ENCODE data around the gene PROP1. TPM values are rescaled to one million over a fixed set of nuclear protein-coding genes. Genes with fewer than 3 reads are reported as not detected.
"Not testable (repeated sequence)": the region's sequence is repeated elsewhere in the genome, so short reads cannot be mapped to it uniquely, and the experiment has no call there.

Gene PROP1
- total RNA-seq, 1 donor from 2014 or later: not detected

GRCh38 chr5:178006181-178006535 lies 10.1 kb upstream of the PROP1 start:
- H3K9me3 Mint-ChIP-seq; H3K79me2 ChIP-seq (ENCODE audit: low read depth); H3K27ac ChIP-seq; H3K4me1 Mint-ChIP-seq; H3K4me2 ChIP-seq; H2AFZ ChIP-seq (replicated peaks); DNase-seq (ENCODE audit: low spot score); H3F3A ChIP-seq (ENCODE audit: low read depth); H3K4me3 Mint-ChIP-seq; H3K27me3 Mint-ChIP-seq (ENCODE audit: insufficient read depth, low read depth); H3K9ac ChIP-seq; H3K36me3 Mint-ChIP-seq; H3K4me3 ChIP-seq; H3K9me3 ChIP-seq (ENCODE audit: low read depth); H4K20me1 ChIP-seq (ENCODE audit: low read depth); H3K27ac Mint-ChIP-seq; H3K4me1 ChIP-seq; H3K36me3 ChIP-seq: not testable (repeated sequence)
- peaks cover 14% of the 10 kb centered on the region for H3K27me3 ChIP-seq

- H3K9ac ChIP-seq: no peak overlapping the region
- no peak overlapping the region for H3K4me3 ChIP-seq
- H3K27ac ChIP-seq: no peak overlapping the region
- no peak for TF ChIP-seq EZH2 (IDR thresholded peaks at IDR 0.05)
- TF ChIP-seq, protein P1, sequence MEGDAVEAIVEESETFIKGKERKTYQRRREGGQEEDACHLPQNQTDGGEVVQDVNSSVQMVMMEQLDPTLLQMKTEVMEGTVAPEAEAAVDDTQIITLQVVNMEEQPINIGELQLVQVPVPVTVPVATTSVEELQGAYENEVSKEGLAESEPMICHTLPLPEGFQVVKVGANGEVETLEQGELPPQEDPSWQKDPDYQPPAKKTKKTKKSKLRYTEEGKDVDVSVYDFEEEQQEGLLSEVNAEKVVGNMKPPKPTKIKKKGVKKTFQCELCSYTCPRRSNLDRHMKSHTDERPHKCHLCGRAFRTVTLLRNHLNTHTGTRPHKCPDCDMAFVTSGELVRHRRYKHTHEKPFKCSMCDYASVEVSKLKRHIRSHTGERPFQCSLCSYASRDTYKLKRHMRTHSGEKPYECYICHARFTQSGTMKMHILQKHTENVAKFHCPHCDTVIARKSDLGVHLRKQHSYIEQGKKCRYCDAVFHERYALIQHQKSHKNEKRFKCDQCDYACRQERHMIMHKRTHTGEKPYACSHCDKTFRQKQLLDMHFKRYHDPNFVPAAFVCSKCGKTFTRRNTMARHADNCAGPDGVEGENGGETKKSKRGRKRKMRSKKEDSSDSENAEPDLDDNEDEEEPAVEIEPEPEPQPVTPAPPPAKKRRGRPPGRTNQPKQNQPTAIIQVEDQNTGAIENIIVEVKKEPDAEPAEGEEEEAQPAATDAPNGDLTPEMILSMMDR (IDR thresholded peaks at IDR 0.05): no peak
- no peak for TF ChIP-seq EZH2phosphoT487 (IDR thresholded peaks at IDR 0.05)
- no peaks in the 10 kb centered on the region for H3K36me3 ChIP-seq
- H3K27ac Mint-ChIP-seq: no peak overlapping the region
- H3K4me1 ChIP-seq: peaks cover 6% of the 10 kb centered on the region
- no peak overlapping the region for H2AFZ ChIP-seq (replicated peaks)
- H3K27me3 Mint-ChIP-seq (ENCODE audit: insufficient read depth, low read depth): peaks cover 2% of the 10 kb centered on the region
- no peaks in the 10 kb centered on the region for H3K9me3 Mint-ChIP-seq
- H3K4me1 Mint-ChIP-seq: peaks cover 6% of the 10 kb centered on the region
- H4K20me1 ChIP-seq (ENCODE audit: low read depth): no peaks in the 10 kb centered on the region
- H3K36me3 Mint-ChIP-seq: no peaks in the 10 kb centered on the region
- no peaks in the 10 kb centered on the region for H3K27me3 ChIP-seq
- H3K79me2 ChIP-seq (ENCODE audit: low read depth): no peaks in the 10 kb centered on the region
- no peaks in the 10 kb centered on the region for H3F3A ChIP-seq (ENCODE audit: low read depth)
- H3K4me2 ChIP-seq: no peak overlapping the region
- no peaks in the 10 kb centered on the region for H3K9me3 ChIP-seq (ENCODE audit: low read depth)
- H3K4me3 Mint-ChIP-seq: no peak overlapping the region
- no peak for DNase-seq (ENCODE audit: low spot score)
These were observed 1.8 kb upstream of the PROP1 start for GRCh38 chr5:177997846-177998245.

DNA sequence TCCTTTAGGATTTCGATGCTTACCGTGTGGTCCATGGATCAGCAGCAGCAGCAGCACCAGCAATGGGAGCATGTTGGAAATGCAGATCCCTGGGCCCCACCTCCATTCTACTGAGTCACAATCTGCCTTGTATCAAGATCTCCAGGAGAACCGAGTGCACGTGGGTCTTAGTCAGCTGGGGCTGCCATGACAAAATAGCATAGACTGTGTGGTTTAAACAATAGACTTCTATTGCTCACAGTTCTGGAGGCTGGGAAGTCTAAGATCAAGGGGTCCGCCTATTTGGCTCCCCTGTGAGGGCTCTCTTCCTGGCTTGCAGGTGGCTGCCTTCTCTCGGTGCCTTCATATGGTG lies 1.3 kb upstream of the PROP1 start:
- Mint-ChIP-seq H3K27ac (no peak overlapping the region), H3K4me1 (peaks cover 6% of the 10 kb centered on the region), H3K36me3 (no peaks in the 10 kb centered on the region), H3K27me3 (ENCODE audit: insufficient read depth, low read depth) (peaks cover 2% of the 10 kb centered on the region), H3K9me3 (no peaks in the 10 kb centered on the region), H3K4me3 (no peak overlapping the region)
- Histone ChIP-seq H3K9ac (no peak overlapping the region), H4K20me1 (ENCODE audit: low read depth) (no peaks in the 10 kb centered on the region), H3K4me1 (peaks cover 6% of the 10 kb centered on the region), H3K27me3 (no peaks in the 10 kb centered on the region), H3K36me3 (no peaks in the 10 kb centered on the region), H3K79me2 (ENCODE audit: low read depth) (no peaks in the 10 kb centered on the region), H3K27ac (no peak overlapping the region), H3F3A (ENCODE audit: low read depth) (no peaks in the 10 kb centered on the region), H3K9me3 (ENCODE audit: low read depth) (no peaks in the 10 kb centered on the region), H3K4me3 (no peak overlapping the region), H3K4me2 (no peak overlapping the region), H2AFZ (replicated peaks) (no peak overlapping the region)
- TF ChIP-seq, protein P1 (IDR thresholded peaks at IDR 0.05): no peak
- no peak for TF ChIP-seq EZH2phosphoT487 (IDR thresholded peaks at IDR 0.05)
- TF ChIP-seq EZH2 (IDR thresholded peaks at IDR 0.05): no peak
- no peak for DNase-seq (ENCODE audit: low spot score)

GRCh38 chr5:177996660-177997318 lies 747 bp upstream of the PROP1 start:
- Mint-ChIP-seq H3K27me3 (ENCODE audit: insufficient read depth, low read depth) (peaks cover 2% of the 10 kb centered on the region), H3K4me1 (peaks cover 6% of the 10 kb centered on the region), H3K27ac (peak overlapping the region; percentile 57), H3K36me3 (no peaks in the 10 kb centered on the region), H3K9me3 (no peaks in the 10 kb centered on the region), H3K4me3 (no peak overlapping the region)
- H3K79me2 ChIP-seq (ENCODE audit: low read depth): no peaks in the 10 kb centered on the region
- no peak overlapping the region for H2AFZ ChIP-seq (replicated peaks)
- TF ChIP-seq, protein P1 (IDR thresholded peaks at IDR 0.05): no peak
- no peak for TF ChIP-seq EZH2phosphoT487 (IDR thresholded peaks at IDR 0.05)
- H4K20me1 ChIP-seq (ENCODE audit: low read depth): no peaks in the 10 kb centered on the region
- no peak for DNase-seq (ENCODE audit: low spot score)
- no peak overlapping the region for H3K4me2 ChIP-seq
- H3K4me3 ChIP-seq: no peak overlapping the region
- H3K27ac ChIP-seq: no peak overlapping the region
- H3K4me1 ChIP-seq: peaks cover 6% of the 10 kb centered on the region
- no peaks in the 10 kb centered on the region for H3K27me3 ChIP-seq
- no peaks in the 10 kb centered on the region for H3K9me3 ChIP-seq (ENCODE audit: low read depth)
- no peak overlapping the region for H3K9ac ChIP-seq
- H3K36me3 ChIP-seq: no peaks in the 10 kb centered on the region
- no peaks in the 10 kb centered on the region for H3F3A ChIP-seq (ENCODE audit: low read depth)
